Measurements from ENCODE around the gene TEX10. TPM values are rescaled to one million over a fixed set of nuclear protein-coding genes. Genes with fewer than 3 reads are reported as not detected.
"Not testable (repeated sequence)": the region's sequence is repeated elsewhere in the genome, so short reads cannot be mapped to it uniquely, and the experiment has no call there.

The TEX10 gene
- polyA plus RNA-seq, 1 donor from 2014 or later: 30.5 TPM

DNA sequence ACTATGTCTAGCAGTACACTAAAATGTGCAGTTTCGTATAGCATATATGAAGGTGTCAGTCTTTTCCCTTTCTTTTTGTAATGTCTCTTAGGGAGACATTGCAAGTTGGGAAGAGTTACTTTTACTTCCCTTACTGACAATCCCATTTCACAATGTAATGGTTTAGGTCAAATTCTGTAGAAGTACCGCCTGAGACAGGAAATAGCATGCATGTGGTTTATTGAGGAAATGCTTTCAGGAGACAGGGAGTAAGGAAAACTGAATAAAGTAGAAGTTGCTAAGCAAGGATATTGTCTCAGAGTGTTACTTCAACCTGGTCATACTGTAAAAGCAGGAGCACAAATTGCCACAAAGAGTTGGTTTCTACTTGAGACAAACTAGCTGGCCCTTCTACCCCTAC, 42.1 kb upstream of the TEX10 start:
- Histone ChIP-seq H3K4me2 (ENCODE audit: low read length) (no peak overlapping the region), H3K27ac (ENCODE audit: low read length) (no peak overlapping the region), H3K27me3 (ENCODE audit: insufficient read depth, low read depth, low read length) (no peaks in the 10 kb centered on the region), H3K9ac (ENCODE audit: low read length) (no peak overlapping the region), H3K9me3 (ENCODE audit: low read length) (no peaks in the 10 kb centered on the region), H2AFZ (ENCODE audit: low read depth, low read length) (no peak overlapping the region), H3K9me2 (ENCODE audit: insufficient read depth, low read length) (no peaks in the 10 kb centered on the region), H3F3A (ENCODE audit: insufficient read depth, low read length, poor library complexity, severe bottlenecking) (no peaks in the 10 kb centered on the region), H4K20me1 (ENCODE audit: insufficient read depth) (no peaks in the 10 kb centered on the region), H3K79me2 (replicated peaks; ENCODE audit: insufficient read depth, low read length) (no peaks in the 10 kb centered on the region), H3K36me3 (ENCODE audit: insufficient read depth, low read length) (no peaks in the 10 kb centered on the region), H3K4me3 (ENCODE audit: low read length) (no peak overlapping the region)
- TF ChIP-seq EZH2 (IDR thresholded peaks at IDR 0.05; ENCODE audit: borderline replicate concordance, insufficient read depth, low read length, poor library complexity, severe bottlenecking) (no peak), TAF1 (IDR thresholded peaks at IDR 0.05; ENCODE audit: low read depth) (no peak), REST (IDR thresholded peaks at IDR 0.05; ENCODE audit: borderline replicate concordance) (no peak), POLR2AphosphoS5 (IDR thresholded peaks at IDR 0.05) (no peak), SMC3 (conservative IDR thresholded peaks at IDR 0.05; ENCODE audit: poor library complexity) (no peak), RAD21 (conservative IDR thresholded peaks at IDR 0.05) (no peak), MXI1 (conservative IDR thresholded peaks at IDR 0.05; ENCODE audit: poor library complexity, severe bottlenecking) (no peak), EP300 (conservative IDR thresholded peaks at IDR 0.05; ENCODE audit: poor library complexity, severe bottlenecking) (no peak)
- TF ChIP-seq, protein P1, sequence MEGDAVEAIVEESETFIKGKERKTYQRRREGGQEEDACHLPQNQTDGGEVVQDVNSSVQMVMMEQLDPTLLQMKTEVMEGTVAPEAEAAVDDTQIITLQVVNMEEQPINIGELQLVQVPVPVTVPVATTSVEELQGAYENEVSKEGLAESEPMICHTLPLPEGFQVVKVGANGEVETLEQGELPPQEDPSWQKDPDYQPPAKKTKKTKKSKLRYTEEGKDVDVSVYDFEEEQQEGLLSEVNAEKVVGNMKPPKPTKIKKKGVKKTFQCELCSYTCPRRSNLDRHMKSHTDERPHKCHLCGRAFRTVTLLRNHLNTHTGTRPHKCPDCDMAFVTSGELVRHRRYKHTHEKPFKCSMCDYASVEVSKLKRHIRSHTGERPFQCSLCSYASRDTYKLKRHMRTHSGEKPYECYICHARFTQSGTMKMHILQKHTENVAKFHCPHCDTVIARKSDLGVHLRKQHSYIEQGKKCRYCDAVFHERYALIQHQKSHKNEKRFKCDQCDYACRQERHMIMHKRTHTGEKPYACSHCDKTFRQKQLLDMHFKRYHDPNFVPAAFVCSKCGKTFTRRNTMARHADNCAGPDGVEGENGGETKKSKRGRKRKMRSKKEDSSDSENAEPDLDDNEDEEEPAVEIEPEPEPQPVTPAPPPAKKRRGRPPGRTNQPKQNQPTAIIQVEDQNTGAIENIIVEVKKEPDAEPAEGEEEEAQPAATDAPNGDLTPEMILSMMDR (IDR thresholded peaks at IDR 0.05; ENCODE audit: poor library complexity, severe bottlenecking): no peak

DNA sequence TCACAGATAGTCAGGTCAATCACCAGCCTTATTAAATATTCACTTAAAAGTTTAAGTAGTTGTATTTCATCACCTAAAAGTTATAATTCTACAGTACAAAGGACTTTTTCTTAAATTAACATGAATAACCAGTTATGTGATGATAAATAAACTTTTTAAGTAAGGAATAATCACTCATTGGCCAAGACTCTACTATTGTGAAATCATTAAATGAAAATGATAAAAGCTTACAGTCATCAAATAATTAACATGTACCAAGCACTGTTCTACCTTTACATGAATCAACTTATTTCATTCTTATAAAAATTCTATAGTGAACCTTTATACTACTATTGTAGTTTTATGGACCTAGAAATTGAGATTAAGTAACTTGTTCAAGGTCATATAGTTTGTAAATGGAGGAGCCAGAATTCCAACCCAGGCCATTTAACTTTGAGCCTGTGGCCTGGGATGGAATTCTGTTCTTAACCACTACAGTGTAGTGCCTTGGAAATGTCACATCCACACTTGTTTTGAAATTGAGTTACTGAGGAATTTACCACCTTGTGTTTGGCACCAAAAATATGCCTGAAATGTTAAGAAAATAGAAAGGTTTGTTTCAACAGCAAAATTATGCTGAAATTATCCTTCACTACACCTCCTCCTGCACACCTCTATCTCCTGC, 41.4 kb upstream of the TEX10 start:
- no peaks in the 10 kb centered on the region for H3K9me3 ChIP-seq (ENCODE audit: low read length)

DNA sequence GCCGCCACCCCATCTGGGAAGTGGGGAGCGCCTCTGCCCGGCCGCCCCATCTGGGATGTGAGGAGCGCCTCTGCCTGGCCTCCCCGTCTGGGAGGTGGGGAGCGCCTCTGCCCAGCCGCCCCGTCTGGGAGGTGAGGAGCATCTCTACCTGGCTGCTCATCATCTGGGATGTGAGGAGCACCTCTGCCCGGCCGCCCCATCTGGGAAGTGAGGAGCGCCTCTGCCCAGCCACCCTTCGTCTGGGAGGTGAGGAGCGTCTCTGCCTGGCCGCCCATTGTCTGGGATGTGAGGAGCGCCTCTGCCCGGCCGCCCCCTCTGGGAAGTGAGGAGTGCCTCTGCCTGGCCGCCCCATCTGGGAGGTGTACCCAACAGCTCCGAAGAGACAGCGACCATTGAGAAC, 40.2 kb upstream of the TEX10 start:
- H3K27ac ChIP-seq (ENCODE audit: low read length): not testable (repeated sequence)

More for the DNA sequence above, 41.4 kb upstream of the TEX10 start:
- Histone ChIP-seq H3K79me2 (replicated peaks; ENCODE audit: insufficient read depth, low read length) (no peaks in the 10 kb centered on the region), H3K27ac (ENCODE audit: low read length) (no peak overlapping the region), H3K9me2 (ENCODE audit: insufficient read depth, low read length) (no peaks in the 10 kb centered on the region), H3K36me3 (ENCODE audit: insufficient read depth, low read length) (no peaks in the 10 kb centered on the region), H3K9ac (ENCODE audit: low read length) (no peak overlapping the region), H3K4me3 (ENCODE audit: low read length) (no peak overlapping the region), H3F3A (ENCODE audit: insufficient read depth, low read length, poor library complexity, severe bottlenecking) (no peaks in the 10 kb centered on the region), H3K4me2 (ENCODE audit: low read length) (no peak overlapping the region), H4K20me1 (ENCODE audit: insufficient read depth) (no peaks in the 10 kb centered on the region), H3K27me3 (ENCODE audit: insufficient read depth, low read depth, low read length) (no peaks in the 10 kb centered on the region), H2AFZ (ENCODE audit: low read depth, low read length) (no peak overlapping the region)
- no peak for TF ChIP-seq EP300 (conservative IDR thresholded peaks at IDR 0.05; ENCODE audit: poor library complexity, severe bottlenecking)
- TF ChIP-seq, protein P1 (IDR thresholded peaks at IDR 0.05; ENCODE audit: poor library complexity, severe bottlenecking): no peak
- no peak for TF ChIP-seq MXI1 (conservative IDR thresholded peaks at IDR 0.05; ENCODE audit: poor library complexity, severe bottlenecking)

More for the DNA sequence above, 40.2 kb upstream of the TEX10 start:
- not testable (repeated sequence) for H3K36me3 ChIP-seq (ENCODE audit: insufficient read depth, low read length); H3F3A ChIP-seq (ENCODE audit: insufficient read depth, low read length, poor library complexity, severe bottlenecking); H3K4me3 ChIP-seq (ENCODE audit: low read length); H3K27me3 ChIP-seq (ENCODE audit: insufficient read depth, low read depth, low read length); H3K4me2 ChIP-seq (ENCODE audit: low read length); H3K9me3 ChIP-seq (ENCODE audit: low read length); H4K20me1 ChIP-seq (ENCODE audit: insufficient read depth); H2AFZ ChIP-seq (ENCODE audit: low read depth, low read length); H3K9me2 ChIP-seq (ENCODE audit: insufficient read depth, low read length); H3K9ac ChIP-seq (ENCODE audit: low read length); H3K79me2 ChIP-seq (replicated peaks; ENCODE audit: insufficient read depth, low read length)
